GM19372 (cell line): Measurements from ENCODE around the gene JAG2.

ENCODE experiments used
- ATAC-seq: cut with Tn5 transposase; IDR thresholded peaks from one replicate; pipeline ENCODE4 v1.9.1; 2021; ENCODE audit warnings: mild to moderate bottlenecking, low read depth, moderate library complexity; ENCODE audit not compliant: unreplicated experiment

JAG2 gene

DNA sequence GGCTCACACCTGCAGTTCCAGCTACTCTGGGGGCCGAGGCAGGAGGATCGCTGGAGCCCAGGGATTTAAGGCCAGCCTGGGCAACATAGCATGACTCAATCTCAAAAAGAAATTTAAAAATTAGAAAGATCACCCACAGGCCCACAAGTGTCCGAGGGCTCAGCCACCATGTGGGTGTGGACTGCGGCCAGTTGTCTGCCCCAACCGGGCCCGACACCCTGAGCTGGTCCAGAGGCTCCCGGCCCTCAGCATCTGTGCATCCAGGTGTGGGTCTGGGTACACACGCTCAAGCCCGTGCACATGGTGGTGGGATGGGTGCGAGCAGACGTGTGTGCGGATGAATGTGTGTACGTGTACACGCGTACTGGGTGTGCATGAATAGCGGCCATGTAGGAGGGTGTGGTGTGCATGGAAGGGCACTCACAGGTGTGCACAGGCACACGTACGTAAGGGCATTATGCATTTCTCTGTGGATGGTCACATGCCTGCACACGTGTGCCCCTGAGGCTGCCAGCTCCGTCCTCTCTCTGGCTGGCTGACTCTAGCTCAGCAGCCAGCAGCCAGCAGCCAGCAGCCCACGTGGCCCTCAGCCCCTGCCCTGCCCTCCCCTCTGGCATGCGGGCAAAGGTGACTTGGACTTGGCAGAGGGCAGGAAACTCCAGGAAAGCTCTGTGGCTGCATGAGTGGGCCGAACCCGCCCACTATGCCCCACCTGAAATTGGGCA is 35.8 kb upstream of the JAG2 start:
- no peak for ATAC-seq

DNA sequence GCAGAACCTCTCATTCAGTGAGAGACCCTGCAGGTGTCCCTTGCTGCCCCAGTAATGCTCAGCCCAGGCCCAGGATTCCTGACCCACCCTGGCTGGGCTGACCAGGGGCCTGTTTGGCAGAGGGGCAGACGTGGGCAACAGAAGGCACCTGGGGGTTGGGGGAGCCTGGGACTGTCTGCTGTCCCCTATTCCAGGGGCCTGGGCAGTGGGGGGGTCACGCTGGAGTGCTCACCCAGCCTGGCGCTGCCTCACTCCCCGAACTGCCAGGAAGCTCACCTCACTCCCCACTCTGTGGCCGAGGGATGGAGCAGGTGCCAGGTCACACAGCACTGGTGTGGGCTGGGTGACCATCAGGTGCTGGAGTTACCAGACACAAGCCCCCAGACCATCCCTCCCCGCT is 35.1 kb upstream of the JAG2 start:
- ATAC-seq, result no peak

DNA sequence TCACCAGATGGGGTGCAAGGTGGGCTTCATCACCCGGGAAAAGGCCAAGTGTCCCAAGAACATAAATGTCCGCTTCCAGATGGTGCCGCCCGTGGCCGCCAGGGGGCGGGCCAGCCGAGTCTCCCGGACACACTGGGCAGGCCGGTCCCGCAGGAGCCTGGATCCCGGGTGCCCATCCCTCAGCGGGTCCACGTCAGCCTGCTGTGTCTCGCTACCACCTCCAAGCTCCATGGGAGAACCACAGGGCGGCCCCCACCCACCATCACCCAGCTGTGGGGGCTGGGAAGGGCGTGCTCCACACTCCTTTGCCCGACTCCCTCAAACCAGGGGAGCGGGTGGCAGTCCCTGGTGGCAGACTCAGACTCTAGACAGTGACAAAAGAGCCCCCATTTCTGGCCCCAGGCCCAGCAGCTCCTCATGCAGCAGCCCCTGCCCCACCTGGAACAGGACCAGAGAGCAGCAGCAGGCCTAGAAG is 34.5 kb upstream of the JAG2 start:
- ATAC-seq, result no peak

DNA sequence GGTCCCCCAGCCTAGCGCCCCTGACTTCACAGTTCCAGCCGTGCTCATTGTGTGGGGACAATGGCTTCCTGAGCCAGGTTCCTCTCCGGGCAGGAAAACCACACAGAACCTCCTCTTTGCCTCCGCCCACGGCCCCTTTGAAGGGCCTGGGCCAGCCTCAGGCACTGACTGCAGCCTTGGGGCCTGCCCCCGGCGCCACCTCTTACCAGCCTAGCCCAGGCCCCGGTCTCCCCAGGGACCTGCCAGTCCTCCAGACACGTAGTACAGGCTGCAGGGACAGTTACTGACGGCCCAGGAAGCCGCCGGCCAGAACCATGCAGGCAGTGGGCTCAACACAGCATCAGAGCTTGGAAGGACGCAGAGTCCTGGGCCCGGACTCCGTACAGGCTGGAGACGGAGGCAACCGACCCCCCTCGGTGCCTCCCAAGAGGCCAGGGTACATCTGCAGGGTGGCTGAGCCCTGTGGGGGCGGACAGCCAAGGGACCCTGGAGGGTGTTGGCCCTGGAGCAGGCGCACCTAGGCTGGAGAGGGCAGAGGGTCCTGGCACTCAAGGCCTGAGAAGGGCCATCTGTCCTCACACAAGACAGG is 33.4 kb upstream of the JAG2 start:
- ATAC-seq, result no peak

DNA sequence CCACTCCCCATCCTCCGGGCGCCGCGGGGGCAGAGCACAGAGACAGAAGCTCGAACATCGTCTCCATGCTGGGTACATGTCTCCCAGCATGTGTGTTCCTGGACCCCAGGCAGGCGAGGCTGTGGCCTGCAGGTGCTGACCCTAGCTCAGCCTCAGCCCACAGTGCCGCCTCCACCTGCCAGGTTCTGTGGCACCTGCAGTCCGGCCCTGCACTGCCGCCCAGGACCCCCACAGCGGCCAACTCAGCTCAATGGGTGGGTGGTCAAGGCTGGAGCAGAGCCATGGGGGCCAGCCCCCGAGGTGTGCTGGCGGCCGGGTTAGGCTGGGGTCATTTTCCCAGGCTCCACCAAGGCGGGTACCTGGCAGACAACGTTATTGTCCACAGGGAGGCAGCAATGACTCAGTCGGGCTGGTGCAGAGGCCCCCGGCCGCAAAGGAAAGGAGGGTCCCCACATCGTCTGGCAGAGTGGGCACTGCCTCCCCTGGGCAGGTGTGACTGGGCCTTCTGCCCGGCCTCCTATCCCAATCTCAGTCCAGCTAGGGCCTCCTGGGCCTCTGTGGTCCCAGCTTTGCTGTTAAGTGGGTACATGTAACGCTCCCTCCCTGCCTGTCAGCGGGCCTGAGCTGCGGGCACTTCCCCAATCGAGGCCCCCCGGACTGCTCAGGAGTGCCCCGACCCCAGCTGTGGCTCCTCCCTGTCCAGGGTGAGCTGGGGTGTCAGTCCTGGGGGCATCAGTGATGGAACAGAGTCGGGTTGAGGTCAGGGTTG is 32.8 kb upstream of the JAG2 start:
- no peak for ATAC-seq

GRCh38 chr14:105200641-105201040 is 32.1 kb upstream of the JAG2 start:
- ATAC-seq, result no peak

- ATAC-seq, result no peak
Measured at GRCh38 chr14:105200074-105200473, 31.5 kb upstream of the JAG2 start.

DNA sequence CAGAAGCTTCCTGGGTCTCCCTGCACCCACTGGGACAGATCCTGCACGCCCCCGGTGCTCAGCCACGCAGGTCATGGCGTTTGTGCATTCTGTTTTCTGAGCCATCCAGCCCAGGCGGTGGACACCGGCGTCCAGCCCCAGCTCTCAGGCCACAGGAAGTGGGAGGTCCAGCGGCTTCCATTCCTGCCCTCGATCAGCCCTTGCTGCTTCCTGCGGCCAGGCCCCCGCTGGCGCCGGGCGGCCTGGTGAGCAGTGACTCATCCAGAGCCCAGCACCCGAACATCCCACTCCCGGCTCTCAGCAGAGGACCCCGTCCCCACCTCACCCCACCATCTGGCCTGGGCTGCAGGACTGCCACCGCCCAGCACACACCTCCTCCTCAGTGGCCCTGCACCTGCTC is 30.5 kb upstream of the JAG2 start:
- ATAC-seq, result no peak

GRCh38 chr14:105198588-105198987 is 30.0 kb upstream of the JAG2 start:
- ATAC-seq, result no peak

- ATAC-seq, result no peak
Measured at GRCh38 chr14:105197211-105197641, 28.6 kb upstream of the JAG2 start.

- no peak for ATAC-seq
Measured at GRCh38 chr14:105196265-105196960, 27.8 kb upstream of the JAG2 start.

DNA sequence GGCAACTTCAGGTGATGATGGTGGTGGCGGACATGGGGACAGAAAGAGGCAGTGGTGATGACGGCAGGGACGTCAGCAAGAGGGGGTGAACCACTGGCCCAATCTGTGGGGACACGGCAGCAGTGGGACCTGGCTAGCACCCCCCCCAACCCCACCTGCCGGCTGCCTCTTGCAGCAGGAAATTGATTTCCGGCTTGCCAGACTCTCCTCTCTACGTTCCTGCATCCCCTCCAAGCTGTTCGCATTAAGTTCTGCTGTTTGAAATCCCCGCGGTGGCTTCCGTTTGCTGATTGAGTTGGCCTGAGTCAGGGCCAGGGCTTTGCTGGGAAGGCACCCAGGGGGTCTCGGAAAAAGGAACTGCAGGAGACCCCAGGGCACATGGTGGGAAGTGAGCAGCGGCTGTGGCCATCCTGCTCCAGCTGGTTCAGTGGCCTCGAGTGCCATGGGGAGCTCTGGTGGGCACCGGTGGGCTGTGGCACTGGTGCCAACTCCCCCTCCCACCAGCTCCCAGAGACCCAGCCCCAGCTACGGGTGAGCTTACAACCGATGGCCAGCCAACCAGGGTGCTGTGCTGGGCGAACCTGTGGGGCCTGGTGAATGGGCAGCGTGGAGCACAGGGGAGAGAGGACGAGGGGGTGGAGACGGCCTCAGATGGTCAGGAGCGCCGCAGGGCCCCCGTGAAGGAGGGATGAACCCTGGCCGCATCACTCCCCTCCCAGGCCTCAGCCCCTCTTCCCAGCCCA is 27.1 kb upstream of the JAG2 start:
- no peak for ATAC-seq

DNA sequence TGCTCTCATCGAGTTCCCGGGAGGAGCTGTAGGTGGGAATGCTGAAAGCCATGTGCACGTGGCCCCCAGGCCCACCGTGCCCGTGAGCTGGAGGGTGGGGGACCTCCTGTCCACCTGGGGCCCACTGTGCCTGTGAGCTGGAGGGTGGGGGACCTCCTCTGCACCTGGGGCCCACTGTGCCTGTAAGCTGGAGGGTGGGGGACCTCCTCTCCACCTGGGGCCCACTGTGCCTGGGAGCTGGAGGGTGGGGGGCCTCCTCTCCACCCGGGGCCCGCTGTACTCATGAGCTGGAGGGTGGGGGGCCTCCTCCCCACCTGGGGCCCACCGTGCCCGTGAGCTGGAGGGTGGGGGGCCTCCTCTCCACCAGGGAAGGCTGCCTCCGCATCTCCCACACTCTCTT is 26.5 kb upstream of the JAG2 start:
- ATAC-seq, result no peak

DNA sequence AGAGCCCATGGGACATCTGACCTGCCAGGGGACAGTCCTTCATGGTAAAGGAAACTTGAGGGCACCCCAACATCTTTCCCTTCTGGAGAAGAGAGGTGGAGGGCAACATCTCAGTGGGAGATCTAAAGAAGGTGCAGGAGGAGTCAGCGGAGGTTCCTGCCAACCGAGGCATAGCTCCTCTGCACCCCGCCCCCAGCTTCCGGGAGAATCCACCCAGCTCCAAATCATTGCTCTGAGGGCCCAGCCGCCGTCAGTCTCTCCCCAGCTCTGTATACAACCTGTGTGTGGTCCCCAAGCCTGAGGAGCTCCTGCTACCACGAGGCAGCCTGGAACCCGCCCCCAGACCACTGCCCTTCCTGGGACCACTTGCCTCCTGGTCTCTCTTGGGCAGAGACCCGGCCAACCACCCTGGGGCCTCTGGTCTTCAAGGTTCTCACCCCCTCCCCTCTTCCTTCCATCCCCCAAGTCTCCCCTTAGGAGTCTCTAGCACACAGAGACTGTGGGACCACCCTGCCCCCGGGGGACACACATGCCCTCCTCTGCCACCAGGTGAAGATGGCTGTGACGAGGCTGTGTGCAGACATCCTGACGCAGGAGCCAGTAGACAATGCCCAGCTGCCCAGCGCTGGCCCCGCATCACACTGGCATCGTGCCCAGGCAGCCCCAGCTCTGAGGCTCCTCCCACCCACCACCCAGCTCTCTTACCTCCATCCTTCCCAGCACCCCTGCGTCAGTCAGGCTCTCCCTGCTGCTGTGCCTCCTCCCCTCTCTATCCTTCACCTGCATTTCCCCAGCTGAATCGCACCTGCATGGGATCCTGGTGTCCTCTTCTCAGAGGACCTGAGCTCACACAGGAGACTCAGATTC is 25.6 kb upstream of the JAG2 start:
- ATAC-seq, result no peak

- ATAC-seq, result no peak
Measured at GRCh38 chr14:105192866-105193731, 24.5 kb upstream of the JAG2 start.

DNA sequence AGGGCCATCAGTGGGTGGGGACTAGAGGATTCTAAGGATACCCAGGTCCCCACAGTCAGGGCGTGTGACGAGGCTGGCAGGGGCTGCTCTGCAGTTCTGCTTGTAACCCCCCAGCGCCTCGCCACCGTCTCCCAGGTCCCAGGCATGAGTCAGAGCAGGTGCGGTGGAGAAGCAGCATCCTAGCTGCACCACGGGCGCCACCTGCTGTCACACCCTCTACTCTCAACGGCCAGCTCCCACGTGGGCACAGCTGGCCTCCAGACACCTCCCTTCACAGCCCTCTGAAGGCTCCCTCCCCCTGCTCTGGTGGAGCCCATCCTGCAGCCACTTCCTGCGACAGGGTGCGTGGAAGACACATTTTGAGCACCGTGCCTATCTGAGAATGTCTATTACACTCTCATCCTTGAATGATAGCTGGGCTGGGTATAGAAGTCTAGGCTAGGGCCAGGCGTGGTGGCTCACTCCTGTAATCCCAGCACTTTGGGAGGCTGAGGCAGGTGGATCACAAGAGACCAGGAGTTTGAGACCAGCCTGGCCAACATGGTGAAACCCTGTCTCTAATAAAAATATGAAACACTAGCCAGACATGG is 19.5 kb upstream of the JAG2 start:
- ATAC-seq, result no peak

- no peak for ATAC-seq
Measured at GRCh38 chr14:105187116-105187515, 18.5 kb upstream of the JAG2 start.

GRCh38 chr14:105185973-105186372 is 17.4 kb upstream of the JAG2 start:
- no peak for ATAC-seq
